Activated naive CD8-positive, alpha-beta T cell (primary cell): ENCODE measurements around the gene ECHDC3.
"Not testable (repeated sequence)": the region's sequence is repeated elsewhere in the genome, so short reads cannot be mapped to it uniquely, and the experiment has no call there.

Source experiments
- H3K27ac Mint-ChIP-seq: one replicate; pipeline ENCODE4 v1.8.0; 2021; ENCODE audit warnings: mixed read lengths
- H3K27me3 Mint-ChIP-seq: one replicate; pipeline ENCODE4 v1.8.0; 2021; ENCODE audit warnings: mixed read lengths
- H3K36me3 Mint-ChIP-seq: one replicate; pipeline ENCODE4 v1.8.0; 2021; ENCODE audit warnings: mixed read lengths
- H3K4me1 Mint-ChIP-seq: one replicate; pipeline ENCODE4 v1.8.0; 2021; ENCODE audit warnings: low read depth, mixed read lengths
- H3K4me3 Mint-ChIP-seq: one replicate; pipeline ENCODE4 v1.8.0; 2021; ENCODE audit warnings: mild to moderate bottlenecking, mixed read lengths
- H3K9me3 Mint-ChIP-seq: one replicate; pipeline ENCODE4 v1.8.0; 2021; ENCODE audit warnings: low read depth, mixed read lengths

Gene ECHDC3

GRCh38 chr10:11728353-11728752 lies 13.8 kb upstream of the ECHDC3 start:
- Mint-ChIP-seq H3K4me1 (peaks cover 2% of the 10 kb centered on the region), H3K36me3 (no peaks in the 10 kb centered on the region), H3K27me3 (peaks cover 2% of the 10 kb centered on the region), H3K27ac (no peak overlapping the region), H3K4me3 (no peak overlapping the region), H3K9me3 (no peaks in the 10 kb centered on the region)

GRCh38 chr10:11729790-11730315 lies 12.3 kb upstream of the ECHDC3 start:
- Mint-ChIP-seq H3K4me1 (peaks cover 2% of the 10 kb centered on the region), H3K4me3 (no peak overlapping the region), H3K36me3 (no peaks in the 10 kb centered on the region), H3K9me3 (no peaks in the 10 kb centered on the region), H3K27me3 (peaks cover 2% of the 10 kb centered on the region), H3K27ac (no peak overlapping the region)

GRCh38 chr10:11730779-11731178 lies 11.4 kb upstream of the ECHDC3 start:
- H3K27ac Mint-ChIP-seq, result no peak overlapping the region
- H3K4me1 Mint-ChIP-seq, result no peaks in the 10 kb centered on the region
- no peak overlapping the region for H3K4me3 Mint-ChIP-seq
- H3K36me3 Mint-ChIP-seq, result no peaks in the 10 kb centered on the region
- no peaks in the 10 kb centered on the region for H3K27me3 Mint-ChIP-seq
- no peaks in the 10 kb centered on the region for H3K9me3 Mint-ChIP-seq

GRCh38 chr10:11736767-11737166 lies 5.4 kb upstream of the ECHDC3 start:
- peaks cover 11% of the 10 kb centered on the region for H3K4me1 Mint-ChIP-seq
- not testable (repeated sequence) for H3K27ac Mint-ChIP-seq, H3K36me3 Mint-ChIP-seq, H3K27me3 Mint-ChIP-seq, H3K9me3 Mint-ChIP-seq, H3K4me3 Mint-ChIP-seq

- H3K4me3 Mint-ChIP-seq, result peak overlapping the region; percentile 79
- peak overlapping the region; percentile 54 for H3K27ac Mint-ChIP-seq
Measured at GRCh38 chr10:11737258-11738032, 4.7 kb upstream of the ECHDC3 start.

GRCh38 chr10:11740907-11741306 lies 1.3 kb upstream of the ECHDC3 start:
- H3K4me3 Mint-ChIP-seq, result peak overlapping the region; percentile 17
- H3K4me1 Mint-ChIP-seq, result peaks cover 14% of the 10 kb centered on the region
- peaks cover 9% of the 10 kb centered on the region for H3K27me3 Mint-ChIP-seq
- H3K27ac Mint-ChIP-seq, result no peak overlapping the region
- H3K9me3 Mint-ChIP-seq, result no peaks in the 10 kb centered on the region
- H3K36me3 Mint-ChIP-seq, result no peaks in the 10 kb centered on the region

More at GRCh38 chr10:11737258-11738032, 4.7 kb upstream of the ECHDC3 start:
- H3K9me3 Mint-ChIP-seq, H3K36me3 Mint-ChIP-seq, H3K27me3 Mint-ChIP-seq: not testable (repeated sequence)
- H3K4me1 Mint-ChIP-seq, result peaks cover 11% of the 10 kb centered on the region

- H3K27ac Mint-ChIP-seq, result no peak overlapping the region
- H3K4me3 Mint-ChIP-seq, result peak overlapping the region; percentile 73
Measured at GRCh38 chr10:11741608-11742007, 574 bp upstream of the ECHDC3 start.

GRCh38 chr10:11742779-11743298 lies 657 bp downstream of the ECHDC3 start:
- H3K27me3 Mint-ChIP-seq, result peaks cover 4% of the 10 kb centered on the region
- peaks cover 10% of the 10 kb centered on the region for H3K4me1 Mint-ChIP-seq
- H3K4me3 Mint-ChIP-seq, result peak overlapping the region; percentile 70
- H3K9me3 Mint-ChIP-seq, result no peaks in the 10 kb centered on the region
- H3K27ac Mint-ChIP-seq, result no peak overlapping the region
- no peaks in the 10 kb centered on the region for H3K36me3 Mint-ChIP-seq

More at GRCh38 chr10:11741608-11742007, 574 bp upstream of the ECHDC3 start:
- Mint-ChIP-seq H3K4me1 (peaks cover 14% of the 10 kb centered on the region), H3K9me3 (no peaks in the 10 kb centered on the region), H3K36me3 (no peaks in the 10 kb centered on the region), H3K27me3 (peaks cover 9% of the 10 kb centered on the region)

GRCh38 chr10:11743461-11744338 lies 1.5 kb downstream of the ECHDC3 start:
- Mint-ChIP-seq H3K27ac (no peak overlapping the region), H3K27me3 (peaks cover 1% of the 10 kb centered on the region), H3K36me3 (no peaks in the 10 kb centered on the region), H3K4me1 (peaks cover 10% of the 10 kb centered on the region), H3K9me3 (no peaks in the 10 kb centered on the region), H3K4me3 (peak overlapping the region; percentile 70)

- Mint-ChIP-seq H3K9me3 (no peaks in the 10 kb centered on the region), H3K4me1 (peaks cover 10% of the 10 kb centered on the region), H3K4me3 (no peak overlapping the region), H3K36me3 (peaks cover 2% of the 10 kb centered on the region), H3K27ac (no peak overlapping the region), H3K27me3 (peaks cover 1% of the 10 kb centered on the region)
Measured at GRCh38 chr10:11745045-11745444, 2.9 kb downstream of the ECHDC3 start.

- no peak overlapping the region for H3K27ac Mint-ChIP-seq
- no peak overlapping the region for H3K4me3 Mint-ChIP-seq
- H3K36me3 Mint-ChIP-seq, result peaks cover 2% of the 10 kb centered on the region
- H3K4me1 Mint-ChIP-seq, result peaks cover 3% of the 10 kb centered on the region
- no peaks in the 10 kb centered on the region for H3K27me3 Mint-ChIP-seq
- no peaks in the 10 kb centered on the region for H3K9me3 Mint-ChIP-seq
Measured at GRCh38 chr10:11746883-11747539, 4.8 kb downstream of the ECHDC3 start.

- H3K4me1 Mint-ChIP-seq, result no peaks in the 10 kb centered on the region
- H3K36me3 Mint-ChIP-seq, result peaks cover 2% of the 10 kb centered on the region
- H3K9me3 Mint-ChIP-seq, result no peaks in the 10 kb centered on the region
- H3K27me3 Mint-ChIP-seq, result no peaks in the 10 kb centered on the region
- no peak overlapping the region for H3K4me3 Mint-ChIP-seq
- no peak overlapping the region for H3K27ac Mint-ChIP-seq
Measured at GRCh38 chr10:11748866-11749265, 6.7 kb downstream of the ECHDC3 start.

GRCh38 chr10:11750420-11750819 lies 8.2 kb downstream of the ECHDC3 start:
- Mint-ChIP-seq H3K27me3 (no peaks in the 10 kb centered on the region), H3K27ac (no peak overlapping the region), H3K9me3 (no peaks in the 10 kb centered on the region), H3K4me1 (no peaks in the 10 kb centered on the region), H3K36me3 (peaks cover 2% of the 10 kb centered on the region), H3K4me3 (no peak overlapping the region)

- Mint-ChIP-seq H3K27ac (no peak overlapping the region), H3K9me3 (no peaks in the 10 kb centered on the region), H3K4me1 (peaks cover 3% of the 10 kb centered on the region), H3K36me3 (peaks cover 4% of the 10 kb centered on the region), H3K27me3 (no peaks in the 10 kb centered on the region), H3K4me3 (no peak overlapping the region)
Measured at GRCh38 chr10:11754173-11754572, 12.0 kb downstream of the ECHDC3 start.
